Smooth muscle cell of the brain vasculature (primary cell): ENCODE results near the gene POP7.
"Not testable (repeated sequence)": the region's sequence is repeated elsewhere in the genome, so short reads cannot be mapped to it uniquely, and the experiment has no call there.

Experiments used
- DNase-seq: peaks from one replicate; pipeline ENCODE4 v3.0.0-alpha.2; 2012; ENCODE audit warnings: low read depth, low spot score

POP7 gene

GRCh38 chr7:100723732-100724275 is 17.9 kb downstream of the POP7 start:
- DNase-seq, result no peak

- DNase-seq, result not testable (repeated sequence)
These were observed 18.4 kb downstream of the POP7 start for GRCh38 chr7:100724364-100724763.

- no peak for DNase-seq
These were observed 21.3 kb downstream of the POP7 start for GRCh38 chr7:100726996-100727761.

- DNase-seq, result no peak
These were observed 22.3 kb downstream of the POP7 start for GRCh38 chr7:100728196-100728595.

GRCh38 chr7:100730136-100730800 is 24.3 kb downstream of the POP7 start:
- DNase-seq, result no peak

- DNase-seq, result no peak
These were observed 26.2 kb downstream of the POP7 start for GRCh38 chr7:100731937-100732636.

- DNase-seq, result no peak
These were observed 29.8 kb downstream of the POP7 start for GRCh38 chr7:100735730-100736129.

GRCh38 chr7:100736671-100737070 is 30.8 kb downstream of the POP7 start:
- no peak for DNase-seq

- DNase-seq, result no peak
These were observed 34.0 kb downstream of the POP7 start for GRCh38 chr7:100739934-100740333.

GRCh38 chr7:100744605-100745004 is 38.7 kb downstream of the POP7 start:
- DNase-seq, result no peak

- DNase-seq, result no peak
These were observed 39.3 kb downstream of the POP7 start for GRCh38 chr7:100745184-100745583.

GRCh38 chr7:100752994-100753393 is 47.1 kb downstream of the POP7 start:
- DNase-seq, result no peak

- DNase-seq, result no peak
These were observed 47.8 kb downstream of the POP7 start for GRCh38 chr7:100753750-100754149.
